Panc1 (cell line): ENCODE results near the gene NME3. TPM values are rescaled to one million over a fixed set of nuclear protein-coding genes. Genes with fewer than 3 reads are reported as not detected.

Experiments used
- ATAC-seq: fragments of 200-7000 bp; cut with Tn5 transposase; 2 replicates; pipeline ENCODE4 v1.9.1; 2020; ENCODE audit warnings: mild to moderate bottlenecking, moderate library complexity
- BruUV-seq: library from RNA; stranded (reverse); fragments of 400-500 nt; replicated peaks from 2 replicates; lab custom pipeline; 2021; lab: Mats Ljungman, UMichigan
- CTCF ChIA-PET: fragments of 300-600 bp; sonication (Branson Sonifier 250); formaldehyde crosslinking; loops from one replicate; lab custom pipeline; 2022; ENCODE audit warnings: antibody characterized with exemption; lab: Charles Lee
- POLR2A ChIA-PET: fragments of 300-600 bp; sonication (Branson Sonifier 250); formaldehyde crosslinking; loops from one replicate; lab custom pipeline; 2022; ENCODE audit warnings: antibody characterized with exemption; lab: Charles Lee
- DNase-seq: peaks from one replicate; pipeline ENCODE4 v3.0.0-alpha.2; 2010; ENCODE audit warnings: low read depth, low spot score
- H3K27ac ChIP-seq: 2 replicates; pipeline ENCODE4 v1.5.1; 2011; ENCODE audit warnings: mild to moderate bottlenecking, low read length, inconsistent platforms
- H3K27me3 ChIP-seq: fragments of 200-500 bp; sonication (Bioruptor generic); 2 replicates; pipeline ENCODE4 v1.6.0; 2014; ENCODE audit warnings: low read length, inconsistent platforms; ENCODE audit not compliant: control insufficient read depth, insufficient read depth
- H3K36me3 ChIP-seq: fragments of 200-500 bp; sonication (Bioruptor generic); 2 replicates; pipeline ENCODE4 v1.5.1; 2014; ENCODE audit warnings: inconsistent platforms, mild to moderate bottlenecking, low read length, moderate library complexity; ENCODE audit not compliant: control insufficient read depth, insufficient read depth
- H3K4me1 ChIP-seq: 2 replicates; pipeline ENCODE4 v1.5.1; 2011; ENCODE audit warnings: inconsistent platforms, mild to moderate bottlenecking, low read length, moderate library complexity; ENCODE audit not compliant: control insufficient read depth, insufficient read depth
- H3K4me3 ChIP-seq, 2 experiments: 2 replicates each; pipeline ENCODE4 v1.5.1; 2011 to 2012; ENCODE audit warnings: low read depth in 2 of 2, low read length in 2 of 2, mild to moderate bottlenecking in 2 of 2, inconsistent platforms in 1 of 2, moderate library complexity in 1 of 2
- H3K9me3 ChIP-seq: fragments of 200-500 bp; sonication (Bioruptor generic); 2 replicates; pipeline ENCODE4 v1.5.1; 2014; ENCODE audit warnings: low read depth, mild to moderate bottlenecking, inconsistent platforms, low read length, moderate library complexity; ENCODE audit not compliant: control insufficient read depth, insufficient read depth
- CTCF ChIP-seq: fragments of 450-650 bp; IDR thresholded peaks from 2 replicates; pipeline ENCODE4 v1.5.1; 2017; ENCODE audit warnings: mild to moderate bottlenecking
- POLR2AphosphoS5 ChIP-seq: IDR thresholded peaks from 2 replicates; pipeline ENCODE4 v1.6.1; 2012; ENCODE audit warnings: mild to moderate bottlenecking, low read depth, low read length, moderate library complexity
- REST ChIP-seq, 2 experiments: IDR thresholded peaks; 2 replicates each; pipeline ENCODE4 v1.6.1; 2011 to 2012; ENCODE audit warnings: low read depth in 2 of 2, control low read depth in 1 of 2, low read length in 1 of 2, mild to moderate bottlenecking in 1 of 2, moderate library complexity in 1 of 2; ENCODE audit not compliant: insufficient read depth in 1 of 2
- SIN3A ChIP-seq: IDR thresholded peaks from 2 replicates; pipeline ENCODE4 v1.6.1; 2012; ENCODE audit warnings: low read depth, mild to moderate bottlenecking, low read length, moderate library complexity, borderline replicate concordance; ENCODE audit not compliant: insufficient read depth
- TCF7L2 ChIP-seq: IDR thresholded peaks from 2 replicates; pipeline ENCODE4 v1.6.1; 2011; ENCODE audit warnings: mild to moderate bottlenecking, low read depth, low read length, inconsistent platforms
- in situ Hi-C: cut with HindIII; loops from 2 replicates; pipeline ENCODE4 v1.10.0; 2016; ENCODE audit warnings: low sequenced_read_pairs, low pct_unique_long_range_greater_than_20kb
- intact Hi-C: fragments of 100-400 bp; cut with micrococcal nuclease; formaldehyde crosslinking; loops from one replicate; pipeline ENCODE4 v1.10.0; 2022; ENCODE audit not compliant: unreplicated experiment
- total RNA-seq: library from RNA; stranded (reverse); gene quantifications from one replicate; pipeline ENCODE4 v1.2.1, GENCODE V29; 2021; ENCODE audit not compliant: unreplicated experiment

Gene NME3
- total RNA-seq, 1 experiment from 2014 or later, result 117 TPM

- Histone ChIP-seq H3K27me3 (no peaks in the 10 kb centered on the region), H3K4me1 (no peaks in the 10 kb centered on the region), H3K36me3 (peaks cover 3% of the 10 kb centered on the region; the same call in 1 of the 2 replicates), H3K27ac (no peak overlapping the region), H3K9me3 (no peaks in the 10 kb centered on the region), H3K4me3 (no peak overlapping the region)
- ChIA-PET POLR2A (no interaction called here), CTCF (interaction anchor here (0.6 kb wide), 1 partner anchor 103 kb away, joined by 7 read pairs; no protein-coding TSS in a partner anchor)
- ATAC-seq (no peak), DNase-seq (no peak)
- intact Hi-C loops (no loop called here), in situ Hi-C loops (no loop called here)
- no TSS peak for BruUV-seq
- TF ChIP-seq CTCF, result no peak
- TF ChIP-seq TCF7L2, result no peak
- no peak for TF ChIP-seq REST (IDR thresholded peaks at IDR 0.05; ENCODE audit: insufficient read depth in 1 of 2, low read depth in 2 of 2, low read length in 1 of 2)
- TF ChIP-seq POLR2AphosphoS5, result no peak
- no peak for TF ChIP-seq SIN3A
Measured at GRCh38 chr16:1787322-1788094, 16.2 kb upstream of the NME3 start.

GRCh38 chr16:1787056-1787321 lies 15.6 kb upstream of the NME3 start:
- ATAC-seq, result no peak
- Histone ChIP-seq H3K4me3 (no peak overlapping the region), H3K36me3 (peaks cover 3% of the 10 kb centered on the region; the same call in 1 of the 2 replicates), H3K27me3 (no peaks in the 10 kb centered on the region), H3K4me1 (no peaks in the 10 kb centered on the region), H3K9me3 (no peaks in the 10 kb centered on the region), H3K27ac (no peak overlapping the region)
- BruUV-seq, result no TSS peak
- no peak for TF ChIP-seq TCF7L2
- no peak for TF ChIP-seq SIN3A
- no peak for TF ChIP-seq CTCF
- no peak for TF ChIP-seq REST (IDR thresholded peaks at IDR 0.05; ENCODE audit: insufficient read depth in 1 of 2, low read depth in 2 of 2, low read length in 1 of 2)
- TF ChIP-seq POLR2AphosphoS5, result no peak
- ChIA-PET POLR2A (no interaction called here), CTCF (no interaction called here)
- intact Hi-C loops, result no loop called here
- DNase-seq, result no peak
- in situ Hi-C loops, result no loop called here
